ENCODE data around the gene COL17A1.

GRCh38 chr10:103983367-103983911 lies 102.2 kb downstream of the COL17A1 start:
- TF ChIP-seq SUZ12 (IDR thresholded peaks at IDR 0.05; ENCODE audit: extremely low read depth, insufficient read depth, insufficient read length) (no peak), ZNF274 (IDR thresholded peaks at IDR 0.05; ENCODE audit: low read depth, low read length) (no peak), YY1 (IDR thresholded peaks at IDR 0.05; ENCODE audit: insufficient read depth, insufficient read length) (no peak)

All from NT2/D1 (cell line).